Measurements from ENCODE around the gene RTP3.
"Not testable (repeated sequence)": the region's sequence is repeated elsewhere in the genome, so short reads cannot be mapped to it uniquely, and the experiment has no call there.

Gene RTP3

DNA sequence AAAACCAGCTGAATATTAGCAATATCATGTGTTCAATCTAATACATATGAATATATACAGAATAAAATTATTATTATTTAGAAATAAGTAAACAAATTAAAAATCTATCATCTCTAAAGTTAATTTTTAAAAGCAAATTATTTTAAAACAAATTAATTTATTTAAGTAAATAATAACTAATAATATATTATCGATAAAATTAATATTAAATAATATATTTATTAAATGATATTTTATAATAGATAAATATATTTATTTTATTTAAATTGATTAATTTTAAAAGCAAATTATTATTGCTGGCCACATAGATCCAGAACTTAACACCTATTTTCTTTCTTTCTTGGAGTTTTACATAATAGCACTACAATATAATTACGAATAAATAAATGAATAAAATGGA is 22.2 kb downstream of the RTP3 start:
- DNase-seq: no peak

GRCh38 chr3:46520531-46520930 is 22.8 kb downstream of the RTP3 start:
- DNase-seq: no peak

DNA sequence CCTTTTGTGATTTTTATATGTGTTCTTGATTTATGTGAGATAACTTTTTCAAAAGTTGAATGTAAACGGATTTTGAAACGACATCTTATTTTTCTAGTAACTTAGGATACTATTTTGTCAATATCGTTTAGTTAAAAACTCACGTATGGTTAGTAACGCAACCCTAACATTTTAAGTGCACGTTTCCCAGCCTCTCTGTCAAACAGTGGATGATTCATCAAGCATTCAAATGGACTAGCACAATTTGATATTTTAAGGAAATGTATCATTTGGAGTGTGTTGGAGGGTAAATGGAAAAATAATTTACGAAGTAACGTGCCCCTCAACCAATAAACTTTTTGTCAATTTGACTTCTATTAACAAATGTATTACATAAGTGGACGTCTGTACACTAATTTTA is 23.3 kb downstream of the RTP3 start:
- no peak for DNase-seq

DNA sequence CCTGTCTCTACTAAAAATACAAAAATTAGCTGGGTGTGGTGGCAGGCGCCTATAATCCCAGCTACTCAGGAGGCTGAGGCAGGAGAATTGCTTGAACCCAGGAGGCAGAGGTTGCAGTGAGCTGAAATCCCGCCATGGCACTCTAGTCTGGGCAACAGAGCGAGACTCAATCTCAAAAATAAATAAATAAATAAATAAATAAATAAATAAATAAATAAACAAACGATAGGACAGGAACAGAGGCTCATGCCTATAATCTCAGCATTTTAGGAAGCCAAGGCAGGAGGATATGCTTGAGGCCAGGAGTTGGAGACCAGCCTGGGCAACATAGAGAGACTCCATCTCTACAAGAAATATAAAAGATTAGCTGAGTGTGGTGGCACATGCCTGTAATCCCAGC is 24.4 kb downstream of the RTP3 start:
- DNase-seq: not testable (repeated sequence)

DNA sequence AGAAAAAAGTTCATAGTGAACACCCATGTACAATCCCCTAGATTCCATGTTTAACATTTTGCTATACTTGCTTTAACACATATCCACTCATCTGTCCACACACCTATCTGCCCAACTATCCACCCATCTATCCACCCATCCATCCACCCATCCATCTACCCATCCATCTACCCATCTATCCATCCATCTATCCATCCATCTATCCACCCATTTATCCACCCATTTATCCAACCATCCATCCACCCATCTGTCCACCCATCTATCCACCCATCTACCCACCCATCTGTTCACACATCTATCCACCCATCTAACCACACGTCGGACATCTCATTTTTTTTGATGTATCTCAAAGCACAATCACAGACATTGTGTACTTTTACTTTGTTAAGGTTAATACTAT is 25.8 kb downstream of the RTP3 start:
- no peak for DNase-seq

DNA sequence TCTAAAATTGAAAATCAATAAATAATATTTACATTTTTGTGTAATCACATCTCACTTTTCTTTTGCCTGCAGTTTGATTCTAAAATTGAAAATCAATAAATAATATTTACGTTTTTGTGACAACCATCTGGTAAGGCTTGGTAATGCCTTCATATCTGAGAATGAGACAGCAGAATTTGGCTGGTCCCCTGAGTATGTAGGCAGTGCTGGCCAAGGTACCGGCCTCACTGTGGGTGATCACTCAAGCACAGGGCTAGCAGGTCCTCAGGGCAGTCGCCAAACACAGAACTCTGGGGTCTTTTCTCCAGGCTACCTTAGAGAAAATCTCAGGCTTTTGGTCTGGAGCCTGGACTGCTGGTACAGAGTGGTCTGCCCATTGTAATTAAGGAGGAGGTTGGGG is 26.2 kb downstream of the RTP3 start:
- DNase-seq: no peak

DNA sequence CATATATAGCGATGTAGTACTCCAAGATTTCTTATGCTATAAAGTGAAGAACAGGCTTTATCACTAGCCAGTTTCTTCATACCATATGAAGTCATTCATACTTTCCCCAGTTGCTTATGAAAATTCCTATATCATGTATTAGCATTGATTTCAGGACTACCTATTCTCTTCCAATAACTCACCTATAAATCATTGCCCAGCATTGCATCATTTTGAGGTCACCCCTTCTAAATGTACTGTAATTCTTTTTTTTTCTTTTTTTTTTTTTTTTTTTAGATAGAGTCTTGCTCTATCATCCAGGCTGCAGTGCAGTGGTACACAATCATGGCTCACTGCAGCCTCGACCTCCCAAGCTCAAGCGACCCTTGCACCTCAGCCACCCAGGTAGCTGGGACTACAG is 27.1 kb downstream of the RTP3 start:
- DNase-seq: no peak

- no peak for DNase-seq
These were observed 29.5 kb downstream of the RTP3 start for GRCh38 chr3:46527239-46527638.

- no peak for DNase-seq
These were observed 35.3 kb downstream of the RTP3 start for GRCh38 chr3:46533091-46533490.

DNA sequence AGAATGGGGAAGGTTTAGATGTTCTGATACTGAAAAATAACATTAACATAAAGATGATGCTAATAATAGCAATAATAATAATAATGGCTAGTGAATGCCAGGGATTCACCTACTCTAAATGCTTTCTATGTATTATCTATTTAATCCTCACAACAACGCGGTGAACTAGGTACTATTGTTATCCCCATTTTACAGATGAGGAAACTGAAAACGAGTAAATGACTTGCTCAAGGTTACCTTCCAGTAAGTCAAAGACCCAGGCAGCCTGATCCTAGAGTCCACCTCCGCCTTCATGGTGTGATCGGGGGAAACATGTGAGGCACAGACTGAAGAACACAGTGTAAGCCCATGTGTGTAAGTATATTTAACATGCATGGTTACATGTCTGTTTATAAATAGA is 38.0 kb downstream of the RTP3 start:
- DNase-seq: no peak

DNA sequence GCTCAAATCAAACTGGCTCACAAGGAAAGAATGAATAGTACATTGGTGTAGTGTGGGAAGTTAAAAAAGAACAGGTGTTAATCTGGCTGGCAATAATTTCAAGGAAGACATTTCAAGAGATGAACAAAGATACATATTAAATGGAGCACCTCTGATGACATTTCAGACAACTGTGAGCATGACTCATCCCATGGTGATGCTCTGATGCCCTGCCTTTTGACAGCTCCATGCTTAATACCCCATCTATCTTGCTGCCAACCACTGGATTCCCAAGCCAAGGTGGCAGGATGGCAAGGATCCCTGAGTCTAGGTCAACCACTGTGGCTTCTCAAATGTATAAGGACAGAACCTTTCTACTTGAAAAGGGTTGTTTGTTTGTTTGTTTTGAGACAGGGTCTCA is 39.0 kb downstream of the RTP3 start:
- DNase-seq: no peak

- no peak for DNase-seq
These were observed 39.5 kb downstream of the RTP3 start for GRCh38 chr3:46537316-46537715.

GRCh38 chr3:46537779-46538178 is 40.0 kb downstream of the RTP3 start:
- DNase-seq: no peak

- DNase-seq: not testable (repeated sequence)
These were observed 40.6 kb downstream of the RTP3 start for GRCh38 chr3:46538425-46538802.

GRCh38 chr3:46538803-46539442 is 41.1 kb downstream of the RTP3 start:
- peak; percentile 75 to 79 for DNase-seq

DNA sequence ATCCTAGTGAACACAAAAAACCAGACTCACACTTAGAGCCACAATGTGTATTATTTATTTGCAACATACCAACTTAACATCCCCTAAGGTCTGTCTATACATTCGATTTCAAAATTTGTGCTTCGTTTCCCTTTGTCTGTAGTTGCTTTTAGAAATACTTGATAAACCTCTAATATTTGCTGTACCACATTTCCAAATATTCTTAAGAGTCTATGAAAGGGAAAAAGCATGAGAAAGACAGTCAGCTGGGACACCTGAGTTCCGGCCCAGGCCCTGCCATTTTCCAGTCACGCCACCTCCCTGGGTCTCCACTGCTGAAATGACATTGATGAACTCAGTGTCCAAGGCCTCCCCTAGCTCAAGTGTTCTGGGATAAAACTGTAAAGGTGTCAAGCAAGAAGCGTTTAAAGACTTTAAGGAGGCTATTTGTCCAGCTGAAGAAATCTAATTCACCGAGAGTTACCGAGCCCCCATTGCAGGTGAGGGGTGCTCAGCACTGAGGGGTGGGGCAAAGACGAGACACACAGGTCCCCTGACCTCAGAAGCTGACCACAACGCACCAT is 41.7 kb downstream of the RTP3 start:
- DNase-seq: no peak

- DNase-seq: no peak
These were observed 42.8 kb downstream of the RTP3 start for GRCh38 chr3:46540550-46540949.

GRCh38 chr3:46541835-46542234 is 44.1 kb downstream of the RTP3 start:
- peak in 1 of 2 donors; percentile 5 for DNase-seq

DNA sequence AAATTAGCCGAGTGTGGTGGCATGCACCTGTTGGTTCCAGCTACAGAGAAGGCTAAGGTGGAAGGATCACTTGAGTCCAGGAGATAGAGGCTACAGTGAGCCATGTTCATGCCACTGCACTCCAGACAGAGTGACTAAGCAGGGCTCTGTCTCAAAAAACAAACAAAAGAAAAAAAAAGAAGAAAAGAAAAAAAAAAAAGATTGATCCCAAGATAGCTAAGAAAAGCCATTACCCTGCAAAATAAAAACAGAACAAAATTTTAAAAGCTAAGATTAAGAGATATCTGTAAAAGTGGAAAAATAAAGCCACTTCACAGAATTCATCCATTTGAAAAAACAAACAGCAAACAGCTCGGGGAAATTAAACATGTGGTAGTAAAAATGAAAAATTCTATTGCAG is 44.6 kb downstream of the RTP3 start:
- no peak for DNase-seq

DNA sequence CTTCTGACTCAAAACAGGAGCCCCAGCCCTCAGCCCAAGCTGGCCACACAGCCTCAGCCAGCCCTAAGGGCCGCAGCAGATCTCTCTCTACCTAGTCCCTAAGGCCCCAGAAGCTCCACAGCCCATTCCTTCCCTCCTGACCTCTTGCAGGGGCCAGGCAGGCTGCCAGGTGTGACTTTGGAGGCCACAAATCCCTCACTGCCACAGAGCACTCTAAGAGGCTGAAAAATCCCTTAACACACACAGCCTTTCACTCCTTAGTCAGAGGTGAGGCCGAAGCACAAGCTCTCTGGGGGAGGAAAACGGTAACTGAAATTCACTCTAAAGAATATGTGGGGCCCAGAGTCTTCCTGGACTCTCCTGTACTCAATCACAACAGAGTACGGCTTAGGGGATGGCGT is 45.0 kb downstream of the RTP3 start:
- DNase-seq: no peak

- no peak for DNase-seq
These were observed 47.2 kb downstream of the RTP3 start for GRCh38 chr3:46544771-46545503.

DNA sequence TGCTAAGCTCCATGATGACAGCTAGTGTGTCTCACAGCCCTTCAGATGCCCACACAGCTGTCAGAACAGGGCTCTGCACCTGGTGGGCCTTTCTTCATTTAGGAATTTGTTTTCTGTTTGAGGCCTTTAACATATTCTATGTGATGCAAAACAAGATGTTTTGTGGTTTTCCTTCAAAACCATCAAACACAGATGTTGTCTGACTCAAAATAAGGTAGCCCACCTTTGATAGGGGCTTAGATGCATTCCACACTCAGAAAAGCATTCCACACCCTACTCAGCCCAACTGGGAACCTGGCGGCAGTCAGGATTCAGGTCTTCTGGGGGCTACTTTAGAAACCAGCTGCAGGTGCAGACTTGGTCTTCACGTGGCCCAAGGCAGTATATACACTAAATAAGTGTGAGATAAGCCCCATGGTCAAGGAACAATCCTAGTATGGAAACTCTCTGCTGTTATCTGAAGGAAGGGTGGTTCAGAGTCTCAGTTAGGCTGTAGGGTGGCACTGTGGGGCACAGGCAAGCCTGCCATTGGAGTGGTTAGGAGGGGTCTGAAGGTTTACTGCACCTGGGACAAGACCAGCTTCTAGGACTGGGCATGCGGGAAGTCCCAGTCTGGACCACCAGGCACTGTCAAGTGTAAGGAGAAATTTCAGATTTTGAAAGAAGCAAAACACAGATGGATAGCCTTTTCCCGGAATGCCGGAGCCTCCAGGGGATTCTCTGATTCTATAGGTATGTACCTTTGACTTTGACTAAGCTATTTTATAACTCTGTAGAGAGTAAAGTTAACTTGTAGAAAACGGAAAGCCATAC is 48.2 kb downstream of the RTP3 start:
- DNase-seq: no peak

DNA sequence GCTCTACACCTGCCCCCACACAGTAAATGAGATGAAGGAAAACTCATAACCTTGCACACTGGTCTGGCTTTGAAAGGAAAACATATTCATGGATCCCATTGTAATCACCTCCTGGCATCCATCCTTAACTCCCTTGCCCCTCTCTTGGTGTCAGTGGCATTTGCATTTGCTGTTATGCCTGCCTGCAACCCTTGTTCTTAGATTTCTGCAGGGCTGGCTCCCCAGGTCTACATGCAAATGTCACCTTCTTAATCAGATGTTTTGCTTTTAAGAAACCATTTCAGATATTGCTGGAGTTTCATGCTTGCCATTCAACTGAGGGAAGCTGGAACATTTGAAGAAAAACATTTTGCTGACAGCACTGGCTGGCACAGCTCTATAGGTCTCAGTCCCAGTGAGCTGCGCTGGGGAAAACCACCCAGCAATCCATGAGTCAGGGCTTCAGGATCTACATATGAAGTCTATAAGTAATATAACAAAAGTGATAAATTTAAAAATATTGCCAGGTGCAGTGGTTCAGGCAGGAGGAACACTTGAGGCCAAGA is 49.2 kb downstream of the RTP3 start:
- DNase-seq: no peak

Data from inflammatory macrophage (primary cell).